Hypothalamus (tissue), 51 donors: ENCODE data around the gene NHLRC4.

Experiments used
- DNase-seq, 51 donors: peaks; one replicate each; lab custom pipeline; 2025; lab: John Stamatoyannopoulos, UW

NHLRC4 gene

DNA sequence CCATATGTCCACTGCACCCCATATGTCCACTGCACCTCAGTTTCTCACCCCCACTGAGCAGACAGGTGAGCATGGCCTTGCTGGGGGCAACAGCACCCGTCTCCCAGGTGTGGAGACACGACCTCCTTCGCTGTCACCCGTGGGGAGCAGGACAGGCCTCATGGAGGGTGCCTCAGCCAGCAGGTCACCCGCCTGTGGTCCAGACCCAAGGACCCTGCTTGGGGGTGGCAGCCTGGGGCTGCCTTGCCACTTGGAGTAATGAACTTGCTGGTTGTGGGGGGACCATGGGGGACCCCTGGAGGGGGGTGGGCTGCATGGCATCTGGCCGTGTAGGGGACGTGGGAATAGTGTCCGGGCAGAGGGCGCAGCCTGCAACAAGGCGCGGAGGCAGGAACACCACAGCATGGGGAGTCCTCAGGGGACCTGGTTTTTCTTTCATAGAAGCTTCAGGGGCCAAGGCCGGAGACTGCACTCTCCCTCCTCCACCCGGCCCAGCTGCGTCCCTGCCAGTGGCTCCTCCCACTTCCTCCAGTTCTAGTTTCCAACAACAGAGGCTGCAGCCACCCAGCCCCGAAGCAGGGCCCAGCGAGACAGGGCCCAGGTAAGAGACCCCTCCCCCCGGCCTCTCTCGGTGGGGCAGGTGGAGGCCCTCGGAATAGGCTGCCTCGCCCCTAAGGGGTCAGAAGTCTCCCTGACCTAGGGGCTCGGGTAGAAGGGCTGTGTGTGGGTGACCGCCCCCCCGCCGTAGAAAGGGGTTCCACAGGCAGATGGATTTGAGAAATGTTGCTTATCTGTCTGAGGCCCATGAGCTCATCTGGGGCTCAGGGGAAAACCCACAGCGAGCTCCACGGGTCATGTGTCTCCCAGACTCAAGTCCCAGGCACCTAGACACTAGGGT lies at the start of gene NHLRC4:
Gene NHLRC4, plus strand, starts transcription at position 531 of the 898 bp plus-strand sequence. CDS start 1,043 bp downstream, outside the sequence.
- DNase-seq = peak in 3 of 51 donors; percentile 11 to 13 (median 12)

DNA sequence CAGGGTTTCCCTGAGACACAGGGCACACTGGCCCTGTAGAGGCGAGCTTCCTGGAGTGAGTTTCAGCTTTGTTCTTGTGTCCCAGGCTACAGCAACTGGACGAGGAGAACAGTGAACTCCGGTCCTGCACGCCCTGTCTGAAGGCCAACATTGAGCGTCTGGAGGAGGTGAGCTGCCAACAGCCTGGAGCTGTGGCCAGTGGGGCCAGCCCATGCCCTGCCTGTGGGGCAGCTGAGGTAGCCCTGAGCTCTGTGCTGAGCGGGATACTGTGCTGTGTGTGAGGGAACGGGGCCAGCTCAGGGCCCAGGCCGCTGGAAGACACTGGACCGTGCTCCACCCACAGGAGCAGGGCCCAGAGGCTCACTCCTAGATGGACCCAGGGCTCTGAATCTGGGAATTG lies 47.9 kb upstream of the NHLRC4 start:
- peak in 16 of 51 donors; percentile 10 to 65 (median 42) for DNase-seq

DNA sequence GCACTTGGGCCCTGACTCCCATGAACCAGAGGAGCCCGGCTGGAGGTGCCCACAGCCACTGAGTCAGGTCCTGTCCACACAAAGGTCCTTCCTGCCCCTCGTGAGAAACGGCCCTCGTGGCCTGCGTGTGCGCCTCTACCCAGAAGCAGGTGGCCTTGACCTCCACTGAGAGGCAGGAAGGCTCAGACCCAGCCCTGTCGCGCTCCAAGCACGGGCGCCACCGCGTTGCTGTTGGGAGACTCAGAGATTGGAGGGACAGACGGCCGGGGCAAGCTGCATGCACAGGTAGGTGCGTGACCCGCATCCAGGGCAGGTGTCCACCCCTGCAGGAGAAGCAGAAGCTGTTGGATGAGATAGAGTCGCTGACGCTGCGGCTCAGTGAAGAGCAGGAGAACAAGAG lies 47.4 kb upstream of the NHLRC4 start:
- DNase-seq = no peak

- no peak for DNase-seq
Observed at GRCh38 chr16:519841-520687, 46.7 kb upstream of the NHLRC4 start.

DNA sequence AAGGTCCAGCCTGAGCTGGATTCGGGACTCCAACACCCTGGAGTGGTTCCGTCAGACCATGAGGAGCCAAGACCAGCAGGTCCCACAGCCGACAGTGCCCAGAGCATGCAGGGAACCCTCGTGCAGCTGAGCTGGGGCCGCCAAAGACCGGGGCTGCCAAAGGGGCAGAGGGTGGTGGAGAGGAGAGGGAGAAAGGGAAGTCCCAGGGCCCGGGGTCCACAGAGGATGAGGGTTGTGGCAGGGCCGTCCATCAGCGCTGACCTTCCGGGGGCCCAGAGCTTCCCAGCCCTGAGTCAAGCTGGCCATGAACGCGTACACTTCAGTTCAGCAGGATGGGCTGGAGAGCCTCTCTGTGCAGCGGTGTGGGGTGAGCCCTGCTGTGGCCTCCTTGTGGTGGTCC lies 46.0 kb upstream of the NHLRC4 start:
- no peak for DNase-seq

GRCh38 chr16:521381-522210 lies 45.2 kb upstream of the NHLRC4 start:
- DNase-seq = no peak

GRCh38 chr16:522320-523096 lies 44.3 kb upstream of the NHLRC4 start:
- no peak for DNase-seq

DNA sequence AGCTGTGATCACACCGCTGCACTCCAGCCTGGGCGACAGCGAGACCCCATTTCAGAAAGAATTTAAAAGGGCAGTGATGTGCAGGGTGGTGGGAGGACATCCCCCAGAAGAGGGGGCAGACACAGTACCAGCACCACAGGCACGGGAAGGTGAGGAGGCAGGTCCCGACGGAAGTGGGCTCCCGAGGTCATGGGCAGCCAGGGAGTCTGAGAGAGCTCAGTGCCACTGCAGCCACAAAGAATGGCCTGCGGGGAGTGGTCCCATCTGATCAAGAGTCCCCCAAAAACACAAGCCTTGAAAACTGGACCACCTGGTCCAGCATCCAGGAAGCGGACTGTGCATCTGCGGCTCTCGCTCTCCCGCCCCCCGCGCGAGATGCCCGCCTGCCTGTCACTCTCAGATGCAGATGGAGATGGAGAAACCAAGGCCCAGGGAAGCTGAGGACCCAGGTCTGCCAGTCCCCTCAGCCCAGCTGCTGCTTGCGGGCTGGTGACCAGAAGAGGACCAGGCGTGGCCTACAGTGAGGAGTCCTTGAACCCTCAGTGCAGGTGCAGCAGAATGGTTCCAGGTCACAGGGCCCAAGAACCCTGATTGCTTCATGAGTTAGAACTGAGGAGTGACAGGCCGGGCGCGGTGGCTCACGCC lies 43.6 kb upstream of the NHLRC4 start:
- no peak for DNase-seq

DNA sequence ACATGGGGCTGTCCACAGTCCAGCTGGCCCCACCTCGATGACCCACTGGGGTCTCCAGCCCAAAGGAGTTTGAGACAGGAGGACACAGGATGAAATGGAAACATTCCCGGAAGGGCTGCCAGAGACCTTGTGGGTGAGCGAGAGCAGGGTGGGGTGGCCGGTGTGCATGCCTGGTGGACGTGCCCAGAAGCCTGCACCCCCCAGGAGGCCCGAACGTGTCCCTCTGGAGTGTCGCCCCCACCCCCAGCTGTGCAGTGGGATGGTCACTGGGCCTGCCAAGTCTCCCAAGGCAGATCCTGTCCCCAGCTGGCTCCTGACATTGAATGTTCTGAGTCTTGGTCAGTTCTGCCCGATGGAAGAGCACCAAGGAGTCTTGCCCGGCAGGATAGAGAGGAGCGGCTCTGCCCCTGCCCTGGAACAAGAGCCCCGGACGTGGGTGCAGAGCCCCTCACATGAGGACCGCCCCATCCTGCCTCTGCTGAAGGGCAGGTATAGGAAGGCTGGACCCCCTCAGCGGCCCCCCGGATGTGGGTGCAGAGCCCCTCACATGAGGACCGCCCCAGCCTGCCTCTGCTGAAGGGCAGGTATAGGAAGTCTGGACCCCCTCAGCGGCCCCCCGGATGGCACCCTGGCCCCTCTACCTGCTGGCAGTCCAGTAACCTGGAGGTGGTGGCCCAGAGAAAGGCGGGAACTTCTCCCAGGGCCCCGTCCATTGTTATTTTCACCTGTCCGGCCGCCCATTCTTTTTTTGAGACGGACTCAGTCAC lies 42.3 kb upstream of the NHLRC4 start:
- peak in 1 of 51 donors; percentile 14 for DNase-seq

GRCh38 chr16:525123-525519 lies 41.7 kb upstream of the NHLRC4 start:
- no peak for DNase-seq

DNA sequence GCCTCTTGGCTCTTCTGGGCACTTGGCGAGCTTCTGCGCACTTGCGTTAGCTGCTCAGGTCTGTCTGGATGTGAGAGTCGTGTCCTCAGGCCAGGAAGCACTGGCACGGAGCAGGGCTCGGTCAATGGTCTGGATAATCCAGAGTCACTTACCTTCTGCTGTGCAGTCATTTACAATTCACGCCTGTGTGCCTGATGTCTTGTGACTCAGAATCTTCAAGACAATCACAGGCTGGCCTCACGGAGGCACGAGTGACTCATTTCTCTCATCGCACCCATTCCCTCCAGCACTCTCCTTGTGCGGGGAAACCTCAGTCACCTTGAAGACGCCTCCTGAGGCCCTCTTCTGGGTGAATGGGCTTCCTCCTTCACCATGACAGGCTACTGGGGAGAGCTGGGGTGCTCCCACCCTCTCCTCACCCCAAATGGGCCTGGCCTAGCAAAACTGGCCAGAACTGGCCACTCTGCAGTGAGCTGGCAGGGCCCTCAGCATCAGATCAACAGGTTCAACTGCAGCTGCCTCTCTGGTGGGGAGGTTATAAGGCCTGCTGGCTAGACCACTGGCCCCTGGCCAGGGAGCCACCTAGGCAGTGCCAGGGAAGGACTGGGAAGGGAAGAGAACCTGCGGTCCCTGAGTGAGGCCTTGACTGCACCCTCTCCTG lies 41.2 kb upstream of the NHLRC4 start:
- DNase-seq = peak in 6 of 51 donors; percentile 14 to 56 (median 24)

- peak in 7 of 51 donors; percentile 34 to 62 (median 51) for DNase-seq
Observed at GRCh38 chr16:526181-527014, 40.4 kb upstream of the NHLRC4 start.

- DNase-seq = peak; percentile 40 to 96 (median 87)
Observed at GRCh38 chr16:527015-527903, 39.5 kb upstream of the NHLRC4 start, which contains the start of gene CAPN15. CAPN15 (plus strand) TSS chr16:527712; CDS start chr16:546839, 19,127 bp downstream.

DNA sequence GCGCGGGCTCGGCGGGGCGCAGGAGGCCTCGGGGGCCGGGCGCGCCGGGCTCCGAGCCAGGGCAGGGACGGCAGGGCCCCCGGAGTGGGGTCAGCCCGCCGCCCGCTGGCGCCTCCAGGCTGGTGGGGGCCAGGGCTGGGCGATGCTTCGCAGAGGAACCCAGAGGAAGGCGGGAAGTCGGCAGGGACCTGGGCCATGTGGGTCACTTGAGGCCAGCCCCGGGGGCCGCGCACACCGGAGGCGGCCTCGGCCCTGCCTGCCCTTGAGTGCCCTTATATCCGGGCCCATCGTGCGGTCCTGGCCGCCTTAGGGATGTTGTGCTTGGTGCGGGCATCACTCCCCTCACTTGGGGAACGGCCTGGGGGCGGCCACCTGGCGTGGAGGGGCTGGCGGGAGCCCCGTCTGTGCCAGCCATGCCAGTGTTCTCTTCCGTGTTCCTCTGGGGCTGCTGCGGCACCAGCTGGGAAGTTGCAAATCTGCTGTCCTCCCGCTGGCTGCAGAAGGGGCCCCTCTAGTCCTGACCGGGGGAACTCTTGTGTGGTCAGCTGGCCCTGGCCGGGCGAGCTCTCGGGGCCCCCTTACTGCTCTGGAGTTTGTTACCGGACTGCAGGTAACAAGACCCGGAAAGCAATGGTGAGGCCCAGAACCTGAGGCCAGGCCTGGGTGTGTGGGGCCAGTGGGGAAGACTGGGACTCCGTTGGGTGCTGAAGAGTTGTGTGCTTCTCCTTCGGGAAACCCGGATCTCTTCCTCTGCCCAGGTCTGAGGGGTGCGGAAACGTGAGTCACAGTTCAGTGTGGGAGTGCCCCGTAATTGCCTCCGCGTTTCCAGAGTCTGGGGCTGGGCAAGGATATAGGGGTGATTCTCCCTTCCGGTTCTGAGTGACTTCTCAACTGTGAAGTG lies 38.4 kb upstream of the NHLRC4 start:
- DNase-seq = peak in 5 of 51 donors; percentile 5 to 38 (median 34)
